ENCODE measurements around the gene GP5.

GP5 gene

GRCh38 chr3:194382196-194382891 is 16.7 kb downstream of the GP5 start:
- FAIRE-seq (no peak), DNase-seq (ENCODE audit: insufficient read length, low spot score) (no peak)
- no peak for TF ChIP-seq POLR2AphosphoS5 (IDR thresholded peaks at IDR 0.05; ENCODE audit: low read depth, low read length)
- no peak for TF ChIP-seq PAX5 (IDR thresholded peaks at IDR 0.05; ENCODE audit: insufficient read depth, low read length, severe bottlenecking)
- no peak for TF ChIP-seq TAF1 (IDR thresholded peaks at IDR 0.05; ENCODE audit: low read depth, low read length)
- TF ChIP-seq SPI1 (IDR thresholded peaks at IDR 0.05; ENCODE audit: low read depth, low read length): no peak
- TF ChIP-seq POLR2A (IDR thresholded peaks at IDR 0.05; ENCODE audit: low read depth, low read length): no peak
- no peak for TF ChIP-seq POU2F2 (IDR thresholded peaks at IDR 0.05; ENCODE audit: low read depth, low read length)

- DNase-seq (ENCODE audit: insufficient read length, low spot score) (no peak), FAIRE-seq (no peak)
- TF ChIP-seq POLR2AphosphoS5 (IDR thresholded peaks at IDR 0.05; ENCODE audit: low read depth, low read length): no peak
- TF ChIP-seq TAF1 (IDR thresholded peaks at IDR 0.05; ENCODE audit: low read depth, low read length): no peak
- TF ChIP-seq PAX5 (IDR thresholded peaks at IDR 0.05; ENCODE audit: insufficient read depth, low read length, severe bottlenecking): no peak
- no peak for TF ChIP-seq POLR2A (IDR thresholded peaks at IDR 0.05; ENCODE audit: low read depth, low read length)
- TF ChIP-seq SPI1 (IDR thresholded peaks at IDR 0.05; ENCODE audit: low read depth, low read length): no peak
- TF ChIP-seq POU2F2 (IDR thresholded peaks at IDR 0.05; ENCODE audit: low read depth, low read length): no peak
These were observed 17.6 kb downstream of the GP5 start for GRCh38 chr3:194381460-194381875.

GRCh38 chr3:194380326-194380725 is 18.7 kb downstream of the GP5 start:
- FAIRE-seq: no peak

GRCh38 chr3:194379651-194380050 is 19.4 kb downstream of the GP5 start:
- no peak for FAIRE-seq
- DNase-seq (ENCODE audit: insufficient read length, low spot score): no peak
- TF ChIP-seq TAF1 (IDR thresholded peaks at IDR 0.05; ENCODE audit: low read depth, low read length) (no peak), PAX5 (IDR thresholded peaks at IDR 0.05; ENCODE audit: insufficient read depth, low read length, severe bottlenecking) (no peak), POU2F2 (IDR thresholded peaks at IDR 0.05; ENCODE audit: low read depth, low read length) (no peak), SPI1 (IDR thresholded peaks at IDR 0.05; ENCODE audit: low read depth, low read length) (no peak), POLR2A (IDR thresholded peaks at IDR 0.05; ENCODE audit: low read depth, low read length) (no peak), POLR2AphosphoS5 (IDR thresholded peaks at IDR 0.05; ENCODE audit: low read depth, low read length) (no peak)

More at GRCh38 chr3:194380326-194380725, 18.7 kb downstream of the GP5 start:
- DNase-seq (ENCODE audit: insufficient read length, low spot score): no peak
- TF ChIP-seq POLR2AphosphoS5 (IDR thresholded peaks at IDR 0.05; ENCODE audit: low read depth, low read length) (no peak), PAX5 (IDR thresholded peaks at IDR 0.05; ENCODE audit: insufficient read depth, low read length, severe bottlenecking) (no peak), SPI1 (IDR thresholded peaks at IDR 0.05; ENCODE audit: low read depth, low read length) (no peak), TAF1 (IDR thresholded peaks at IDR 0.05; ENCODE audit: low read depth, low read length) (no peak), POU2F2 (IDR thresholded peaks at IDR 0.05; ENCODE audit: low read depth, low read length) (no peak), POLR2A (IDR thresholded peaks at IDR 0.05; ENCODE audit: low read depth, low read length) (no peak)

- FAIRE-seq (no peak), DNase-seq (ENCODE audit: insufficient read length, low spot score) (no peak)
- TF ChIP-seq POLR2AphosphoS5 (IDR thresholded peaks at IDR 0.05; ENCODE audit: low read depth, low read length): no peak
- TF ChIP-seq PAX5 (IDR thresholded peaks at IDR 0.05; ENCODE audit: insufficient read depth, low read length, severe bottlenecking): no peak
- TF ChIP-seq SPI1 (IDR thresholded peaks at IDR 0.05; ENCODE audit: low read depth, low read length): no peak
- no peak for TF ChIP-seq POLR2A (IDR thresholded peaks at IDR 0.05; ENCODE audit: low read depth, low read length)
- no peak for TF ChIP-seq POU2F2 (IDR thresholded peaks at IDR 0.05; ENCODE audit: low read depth, low read length)
- no peak for TF ChIP-seq TAF1 (IDR thresholded peaks at IDR 0.05; ENCODE audit: low read depth, low read length)
These were observed 19.8 kb downstream of the GP5 start for GRCh38 chr3:194379231-194379630.

GRCh38 chr3:194377708-194378107 is 21.4 kb downstream of the GP5 start:
- no peak for FAIRE-seq
- no peak for TF ChIP-seq POLR2A (IDR thresholded peaks at IDR 0.05; ENCODE audit: low read depth, low read length)
- DNase-seq (ENCODE audit: insufficient read length, low spot score): no peak

- DNase-seq (ENCODE audit: insufficient read length, low spot score): no peak
- TF ChIP-seq TAF1 (IDR thresholded peaks at IDR 0.05; ENCODE audit: low read depth, low read length) (no peak), POLR2A (IDR thresholded peaks at IDR 0.05; ENCODE audit: low read depth, low read length) (no peak), POU2F2 (IDR thresholded peaks at IDR 0.05; ENCODE audit: low read depth, low read length) (no peak), SPI1 (IDR thresholded peaks at IDR 0.05; ENCODE audit: low read depth, low read length) (no peak), POLR2AphosphoS5 (IDR thresholded peaks at IDR 0.05; ENCODE audit: low read depth, low read length) (no peak), PAX5 (IDR thresholded peaks at IDR 0.05; ENCODE audit: insufficient read depth, low read length, severe bottlenecking) (no peak)
- FAIRE-seq: no peak
These were observed 22.9 kb downstream of the GP5 start for GRCh38 chr3:194376241-194376560.

- no peak for DNase-seq (ENCODE audit: insufficient read length, low spot score)
- no peak for FAIRE-seq
- TF ChIP-seq POLR2A (IDR thresholded peaks at IDR 0.05; ENCODE audit: low read depth, low read length) (no peak), TAF1 (IDR thresholded peaks at IDR 0.05; ENCODE audit: low read depth, low read length) (no peak), POLR2AphosphoS5 (IDR thresholded peaks at IDR 0.05; ENCODE audit: low read depth, low read length) (no peak), SPI1 (IDR thresholded peaks at IDR 0.05; ENCODE audit: low read depth, low read length) (no peak), PAX5 (IDR thresholded peaks at IDR 0.05; ENCODE audit: insufficient read depth, low read length, severe bottlenecking) (no peak), POU2F2 (IDR thresholded peaks at IDR 0.05; ENCODE audit: low read depth, low read length) (no peak)
These were observed 23.4 kb downstream of the GP5 start for GRCh38 chr3:194375473-194376240.

- no peak for TF ChIP-seq PAX5 (IDR thresholded peaks at IDR 0.05; ENCODE audit: insufficient read depth, low read length, severe bottlenecking)
- no peak for TF ChIP-seq TAF1 (IDR thresholded peaks at IDR 0.05; ENCODE audit: low read depth, low read length)
- no peak for TF ChIP-seq SPI1 (IDR thresholded peaks at IDR 0.05; ENCODE audit: low read depth, low read length)
- FAIRE-seq (no peak), DNase-seq (ENCODE audit: insufficient read length, low spot score) (no peak)
These were observed 24.1 kb downstream of the GP5 start for GRCh38 chr3:194374935-194375334.

GRCh38 chr3:194373899-194374298 is 25.2 kb downstream of the GP5 start:
- TF ChIP-seq TAF1 (IDR thresholded peaks at IDR 0.05; ENCODE audit: low read depth, low read length): no peak
- TF ChIP-seq PAX5 (IDR thresholded peaks at IDR 0.05; ENCODE audit: insufficient read depth, low read length, severe bottlenecking): no peak
- no peak for TF ChIP-seq POU2F2 (IDR thresholded peaks at IDR 0.05; ENCODE audit: low read depth, low read length)
- TF ChIP-seq POLR2AphosphoS5 (IDR thresholded peaks at IDR 0.05; ENCODE audit: low read depth, low read length): no peak
- TF ChIP-seq SPI1 (IDR thresholded peaks at IDR 0.05; ENCODE audit: low read depth, low read length): no peak
- TF ChIP-seq POLR2A (IDR thresholded peaks at IDR 0.05; ENCODE audit: low read depth, low read length): no peak
- no peak for DNase-seq (ENCODE audit: insufficient read length, low spot score)
- no peak for FAIRE-seq

Data from GM12891 (cell line).